HepG2 (cell line): ENCODE data around the gene ARHGEF26. TPM values are rescaled to one million over a fixed set of nuclear protein-coding genes. Genes with fewer than 3 reads are reported as not detected.

Experiments used
- REXO4 ChIP-seq: sonication (generic); formaldehyde crosslinking; IDR thresholded peaks from 2 replicates; pipeline ENCODE4 v1.8.0; 2022; ENCODE audit warnings: missing genetic modification reagents, mild to moderate bottlenecking, borderline replicate concordance
- SIN3B ChIP-seq: fragments of 150-350 bp; IDR thresholded peaks from 2 replicates; pipeline ENCODE4 v1.6.1; 2014; ENCODE audit warnings: low read length
- SMARCC2 ChIP-seq: fragments of 450-650 bp; IDR thresholded peaks from 2 replicates; pipeline ENCODE4 v1.6.1; 2017; ENCODE audit warnings: antibody characterized with exemption, mild to moderate bottlenecking
- TBX3 ChIP-seq: fragments of 450-650 bp; IDR thresholded peaks from 2 replicates; pipeline ENCODE4 v1.6.1; 2017; ENCODE audit warnings: antibody characterized with exemption, mild to moderate bottlenecking, inconsistent platforms, borderline replicate concordance
- XRCC5 ChIP-seq: fragments of 200-400 bp; formaldehyde crosslinking; optimal IDR thresholded peaks from 2 replicates; pipeline ENCODE3; 2017; ENCODE audit warnings: mild to moderate bottlenecking, low read length
- ZNF260 ChIP-seq: sonication (generic); formaldehyde crosslinking; IDR thresholded peaks from 2 replicates; pipeline ENCODE4 v1.4.0; 2020; ENCODE audit warnings: missing genetic modification reagents, low read depth, mild to moderate bottlenecking, borderline replicate concordance
- ZNF383 ChIP-seq: sonication (generic); formaldehyde crosslinking; IDR thresholded peaks from 2 replicates; pipeline ENCODE4 v1.4.0; 2020; ENCODE audit warnings: missing genetic modification reagents, mild to moderate bottlenecking, borderline replicate concordance
- ZNF615 ChIP-seq: sonication (generic); formaldehyde crosslinking; IDR thresholded peaks from 2 replicates; pipeline ENCODE4 v1.5.0; 2020; ENCODE audit warnings: mild to moderate bottlenecking, missing genetic modification reagents, borderline replicate concordance
- ZNF792 ChIP-seq: IDR thresholded peaks from 2 replicates; pipeline ENCODE4 v1.6.1; 2016
- polyA plus RNA-seq, 8 experiments: library from polyadenylated mRNA; depleted of rRNA in 3 of 8; stranded (reverse) in 7 of 8; unstranded in 1 of 8; fragments of >200 nt; fragmentation: Illumina TruSeq in 4 of 8; extraction: Trizol in 4 of 8; gene quantifications; 2 replicates each; pipeline versions ENCODE4 v1.2.1 to v1.2.3, GENCODE V29; 2011 to 2016; ENCODE audit warnings: low read depth in 4 of 8, missing spikeins in 1 of 8, mixed read lengths in 1 of 8; ENCODE audit not compliant: insufficient read depth in 1 of 8
- total RNA-seq, 5 experiments: library from RNA; depleted of rRNA; stranded (reverse); fragments of >200 nt; fragmentation: Illumina TruSeq; extraction: Trizol; gene quantifications; 2 replicates each; pipeline ENCODE4 v1.2.3, GENCODE V29; 2016; ENCODE audit warnings: low read depth in 1 of 5
- TF ChIP-seq, protein P1 (sequence below): sonication (generic); formaldehyde crosslinking; IDR thresholded peaks from 2 replicates; pipeline ENCODE4 v1.9.0; 2021; ENCODE audit warnings: mild to moderate bottlenecking, missing genetic modification reagents
- TF ChIP-seq, protein P2 (sequence below): sonication (generic); formaldehyde crosslinking; IDR thresholded peaks from 2 replicates; pipeline ENCODE4 v1.4.0; 2020; ENCODE audit warnings: missing genetic modification reagents
- TF ChIP-seq, protein P3 (sequence below): IDR thresholded peaks from 2 replicates; pipeline ENCODE4 v1.6.1; 2012; ENCODE audit warnings: inconsistent platforms
- TF ChIP-seq, protein P4 (sequence below), 2 experiments: sonication (generic) in 1 of 2; formaldehyde crosslinking in 1 of 2; IDR thresholded peaks; 2 replicates each; pipeline versions ENCODE4 v1.4.0 to v1.6.1; 2018 to 2020; ENCODE audit warnings: missing genetic modification reagents in 2 of 2, borderline replicate concordance in 1 of 2, low read depth in 1 of 2, mild to moderate bottlenecking in 1 of 2, missing biosample characterization in 1 of 2

Gene ARHGEF26
- total and polyA plus RNA-seq, 2 of the 13 experiments (the other 11 are each of a cell fraction or from before 2014, with no cell fraction given), result 0.74 to 6.1 TPM

DNA sequence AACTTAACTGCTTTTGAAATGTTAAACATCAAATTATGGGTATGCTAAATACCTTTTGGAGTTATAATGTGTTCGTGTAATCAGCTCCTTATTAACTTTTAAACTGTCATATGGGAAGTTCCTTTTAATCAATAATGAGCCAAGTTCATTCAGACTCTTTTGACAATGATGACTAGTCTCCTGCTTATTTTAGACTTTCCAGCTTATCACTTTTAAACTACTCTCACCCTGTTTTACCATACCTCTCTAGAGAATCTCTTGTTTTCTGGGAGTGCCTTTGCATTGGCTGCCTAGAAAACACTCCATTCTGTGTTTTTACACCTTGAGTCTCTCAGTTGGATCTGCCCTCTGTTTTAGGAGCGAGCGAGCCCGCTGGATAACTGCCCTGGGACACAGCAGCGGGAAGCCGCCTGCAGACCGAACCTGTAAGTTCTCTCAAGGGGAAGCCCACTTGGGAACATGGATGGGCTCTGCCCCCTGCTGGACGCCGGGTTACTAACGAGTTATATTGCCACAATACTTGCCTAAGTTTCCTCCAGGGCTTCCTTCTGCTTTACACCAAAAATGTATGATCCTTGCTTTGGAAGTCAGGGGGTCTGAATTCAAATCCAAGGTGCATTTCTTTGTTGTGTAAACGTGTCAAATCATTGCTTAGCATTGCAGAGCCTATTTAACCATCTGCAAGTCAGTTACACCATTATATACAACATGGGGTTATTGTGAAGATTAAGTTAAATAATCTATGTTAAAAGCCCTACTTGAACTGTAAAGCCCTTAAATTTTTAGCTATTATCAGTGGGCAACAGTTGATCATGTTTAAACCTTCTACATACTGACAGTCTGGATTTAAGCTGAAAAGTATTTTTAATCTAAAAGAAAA, 131.8 kb downstream of the ARHGEF26 start (continued):
- TF ChIP-seq, protein P1, sequence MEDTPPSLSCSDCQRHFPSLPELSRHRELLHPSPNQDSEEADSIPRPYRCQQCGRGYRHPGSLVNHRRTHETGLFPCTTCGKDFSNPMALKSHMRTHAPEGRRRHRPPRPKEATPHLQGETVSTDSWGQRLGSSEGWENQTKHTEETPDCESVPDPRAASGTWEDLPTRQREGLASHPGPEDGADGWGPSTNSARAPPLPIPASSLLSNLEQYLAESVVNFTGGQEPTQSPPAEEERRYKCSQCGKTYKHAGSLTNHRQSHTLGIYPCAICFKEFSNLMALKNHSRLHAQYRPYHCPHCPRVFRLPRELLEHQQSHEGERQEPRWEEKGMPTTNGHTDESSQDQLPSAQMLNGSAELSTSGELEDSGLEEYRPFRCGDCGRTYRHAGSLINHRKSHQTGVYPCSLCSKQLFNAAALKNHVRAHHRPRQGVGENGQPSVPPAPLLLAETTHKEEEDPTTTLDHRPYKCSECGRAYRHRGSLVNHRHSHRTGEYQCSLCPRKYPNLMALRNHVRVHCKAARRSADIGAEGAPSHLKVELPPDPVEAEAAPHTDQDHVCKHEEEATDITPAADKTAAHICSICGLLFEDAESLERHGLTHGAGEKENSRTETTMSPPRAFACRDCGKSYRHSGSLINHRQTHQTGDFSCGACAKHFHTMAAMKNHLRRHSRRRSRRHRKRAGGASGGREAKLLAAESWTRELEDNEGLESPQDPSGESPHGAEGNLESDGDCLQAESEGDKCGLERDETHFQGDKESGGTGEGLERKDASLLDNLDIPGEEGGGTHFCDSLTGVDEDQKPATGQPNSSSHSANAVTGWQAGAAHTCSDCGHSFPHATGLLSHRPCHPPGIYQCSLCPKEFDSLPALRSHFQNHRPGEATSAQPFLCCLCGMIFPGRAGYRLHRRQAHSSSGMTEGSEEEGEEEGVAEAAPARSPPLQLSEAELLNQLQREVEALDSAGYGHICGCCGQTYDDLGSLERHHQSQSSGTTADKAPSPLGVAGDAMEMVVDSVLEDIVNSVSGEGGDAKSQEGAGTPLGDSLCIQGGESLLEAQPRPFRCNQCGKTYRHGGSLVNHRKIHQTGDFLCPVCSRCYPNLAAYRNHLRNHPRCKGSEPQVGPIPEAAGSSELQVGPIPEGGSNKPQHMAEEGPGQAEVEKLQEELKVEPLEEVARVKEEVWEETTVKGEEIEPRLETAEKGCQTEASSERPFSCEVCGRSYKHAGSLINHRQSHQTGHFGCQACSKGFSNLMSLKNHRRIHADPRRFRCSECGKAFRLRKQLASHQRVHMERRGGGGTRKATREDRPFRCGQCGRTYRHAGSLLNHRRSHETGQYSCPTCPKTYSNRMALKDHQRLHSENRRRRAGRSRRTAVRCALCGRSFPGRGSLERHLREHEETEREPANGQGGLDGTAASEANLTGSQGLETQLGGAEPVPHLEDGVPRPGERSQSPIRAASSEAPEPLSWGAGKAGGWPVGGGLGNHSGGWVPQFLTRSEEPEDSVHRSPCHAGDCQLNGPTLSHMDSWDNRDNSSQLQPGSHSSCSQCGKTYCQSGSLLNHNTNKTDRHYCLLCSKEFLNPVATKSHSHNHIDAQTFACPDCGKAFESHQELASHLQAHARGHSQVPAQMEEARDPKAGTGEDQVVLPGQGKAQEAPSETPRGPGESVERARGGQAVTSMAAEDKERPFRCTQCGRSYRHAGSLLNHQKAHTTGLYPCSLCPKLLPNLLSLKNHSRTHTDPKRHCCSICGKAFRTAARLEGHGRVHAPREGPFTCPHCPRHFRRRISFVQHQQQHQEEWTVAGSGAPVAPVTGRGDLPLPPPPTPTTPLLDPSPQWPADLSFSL (CRISPR knock-in tag), result no peak
- no peak for TF ChIP-seq ZNF792
- TF ChIP-seq ZNF615, result no peak
- no peak for TF ChIP-seq SIN3B
- TF ChIP-seq ZNF260 (CRISPR knock-in tag), result no peak
- TF ChIP-seq, protein P2, sequence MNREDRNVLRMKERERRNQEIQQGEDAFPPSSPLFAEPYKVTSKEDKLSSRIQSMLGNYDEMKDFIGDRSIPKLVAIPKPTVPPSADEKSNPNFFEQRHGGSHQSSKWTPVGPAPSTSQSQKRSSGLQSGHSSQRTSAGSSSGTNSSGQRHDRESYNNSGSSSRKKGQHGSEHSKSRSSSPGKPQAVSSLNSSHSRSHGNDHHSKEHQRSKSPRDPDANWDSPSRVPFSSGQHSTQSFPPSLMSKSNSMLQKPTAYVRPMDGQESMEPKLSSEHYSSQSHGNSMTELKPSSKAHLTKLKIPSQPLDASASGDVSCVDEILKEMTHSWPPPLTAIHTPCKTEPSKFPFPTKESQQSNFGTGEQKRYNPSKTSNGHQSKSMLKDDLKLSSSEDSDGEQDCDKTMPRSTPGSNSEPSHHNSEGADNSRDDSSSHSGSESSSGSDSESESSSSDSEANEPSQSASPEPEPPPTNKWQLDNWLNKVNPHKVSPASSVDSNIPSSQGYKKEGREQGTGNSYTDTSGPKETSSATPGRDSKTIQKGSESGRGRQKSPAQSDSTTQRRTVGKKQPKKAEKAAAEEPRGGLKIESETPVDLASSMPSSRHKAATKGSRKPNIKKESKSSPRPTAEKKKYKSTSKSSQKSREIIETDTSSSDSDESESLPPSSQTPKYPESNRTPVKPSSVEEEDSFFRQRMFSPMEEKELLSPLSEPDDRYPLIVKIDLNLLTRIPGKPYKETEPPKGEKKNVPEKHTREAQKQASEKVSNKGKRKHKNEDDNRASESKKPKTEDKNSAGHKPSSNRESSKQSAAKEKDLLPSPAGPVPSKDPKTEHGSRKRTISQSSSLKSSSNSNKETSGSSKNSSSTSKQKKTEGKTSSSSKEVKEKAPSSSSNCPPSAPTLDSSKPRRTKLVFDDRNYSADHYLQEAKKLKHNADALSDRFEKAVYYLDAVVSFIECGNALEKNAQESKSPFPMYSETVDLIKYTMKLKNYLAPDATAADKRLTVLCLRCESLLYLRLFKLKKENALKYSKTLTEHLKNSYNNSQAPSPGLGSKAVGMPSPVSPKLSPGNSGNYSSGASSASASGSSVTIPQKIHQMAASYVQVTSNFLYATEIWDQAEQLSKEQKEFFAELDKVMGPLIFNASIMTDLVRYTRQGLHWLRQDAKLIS, result no peak
- TF ChIP-seq SMARCC2, result no peak
- TF ChIP-seq, protein P3, sequence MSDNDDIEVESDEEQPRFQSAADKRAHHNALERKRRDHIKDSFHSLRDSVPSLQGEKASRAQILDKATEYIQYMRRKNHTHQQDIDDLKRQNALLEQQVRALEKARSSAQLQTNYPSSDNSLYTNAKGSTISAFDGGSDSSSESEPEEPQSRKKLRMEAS, result no peak
- TF ChIP-seq REXO4 (CRISPR knock-in tag), result no peak
- no peak for TF ChIP-seq TBX3
- TF ChIP-seq ZNF383 (CRISPR knock-in tag), result no peak
- TF ChIP-seq XRCC5, result peak; percentile 30
- TF ChIP-seq, protein P4, sequence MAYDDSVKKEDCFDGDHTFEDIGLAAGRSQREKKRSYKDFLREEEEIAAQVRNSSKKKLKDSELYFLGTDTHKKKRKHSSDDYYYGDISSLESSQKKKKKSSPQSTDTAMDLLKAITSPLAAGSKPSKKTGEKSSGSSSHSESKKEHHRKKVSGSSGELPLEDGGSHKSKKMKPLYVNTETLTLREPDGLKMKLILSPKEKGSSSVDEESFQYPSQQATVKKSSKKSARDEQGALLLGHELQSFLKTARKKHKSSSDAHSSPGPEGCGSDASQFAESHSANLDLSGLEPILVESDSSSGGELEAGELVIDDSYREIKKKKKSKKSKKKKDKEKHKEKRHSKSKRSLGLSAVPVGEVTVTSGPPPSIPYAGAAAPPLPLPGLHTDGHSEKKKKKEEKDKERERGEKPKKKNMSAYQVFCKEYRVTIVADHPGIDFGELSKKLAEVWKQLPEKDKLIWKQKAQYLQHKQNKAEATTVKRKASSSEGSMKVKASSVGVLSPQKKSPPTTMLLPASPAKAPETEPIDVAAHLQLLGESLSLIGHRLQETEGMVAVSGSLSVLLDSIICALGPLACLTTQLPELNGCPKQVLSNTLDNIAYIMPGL (CRISPR knock-in tag; IDR thresholded peaks at IDR 0.05; ENCODE audit: borderline replicate concordance in 1 of 2, low read depth in 1 of 2), result peak; percentile 48 to 61; a peak in 1 of 4 replicates
